NB4 (cell line): ENCODE measurements around the gene USH2A.

ENCODE experiments used
- TF ChIP-seq, protein P1 (sequence below): IDR thresholded peaks from one replicate; pipeline ENCODE4 v1.5.1; 2012; ENCODE audit warnings: low read depth, low read length
- TF ChIP-seq, protein P2 (sequence below): IDR thresholded peaks from 2 replicates; pipeline ENCODE4 v1.6.1; 2011; ENCODE audit warnings: low read depth, low read length

DNA sequence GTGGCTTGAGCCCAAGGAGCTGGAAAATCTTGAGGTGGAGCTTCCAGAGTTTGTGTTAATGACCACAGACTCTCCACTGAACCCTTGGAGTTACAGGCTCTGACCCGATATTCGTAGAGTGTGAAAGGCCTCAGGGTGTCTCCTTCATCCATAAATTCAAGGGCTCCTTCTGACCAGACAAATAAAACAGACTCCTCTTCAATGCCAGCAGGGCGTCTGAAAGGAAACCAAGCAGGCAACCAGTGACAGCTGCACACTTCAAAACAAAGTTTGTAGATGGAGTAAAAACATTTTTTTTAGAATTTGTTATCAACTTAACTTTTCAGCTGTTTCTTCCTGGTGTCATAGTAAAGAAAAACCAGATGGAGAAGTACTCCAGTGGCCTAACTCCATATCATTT is 695.1 kb downstream of the USH2A start:
- TF ChIP-seq, protein P1, sequence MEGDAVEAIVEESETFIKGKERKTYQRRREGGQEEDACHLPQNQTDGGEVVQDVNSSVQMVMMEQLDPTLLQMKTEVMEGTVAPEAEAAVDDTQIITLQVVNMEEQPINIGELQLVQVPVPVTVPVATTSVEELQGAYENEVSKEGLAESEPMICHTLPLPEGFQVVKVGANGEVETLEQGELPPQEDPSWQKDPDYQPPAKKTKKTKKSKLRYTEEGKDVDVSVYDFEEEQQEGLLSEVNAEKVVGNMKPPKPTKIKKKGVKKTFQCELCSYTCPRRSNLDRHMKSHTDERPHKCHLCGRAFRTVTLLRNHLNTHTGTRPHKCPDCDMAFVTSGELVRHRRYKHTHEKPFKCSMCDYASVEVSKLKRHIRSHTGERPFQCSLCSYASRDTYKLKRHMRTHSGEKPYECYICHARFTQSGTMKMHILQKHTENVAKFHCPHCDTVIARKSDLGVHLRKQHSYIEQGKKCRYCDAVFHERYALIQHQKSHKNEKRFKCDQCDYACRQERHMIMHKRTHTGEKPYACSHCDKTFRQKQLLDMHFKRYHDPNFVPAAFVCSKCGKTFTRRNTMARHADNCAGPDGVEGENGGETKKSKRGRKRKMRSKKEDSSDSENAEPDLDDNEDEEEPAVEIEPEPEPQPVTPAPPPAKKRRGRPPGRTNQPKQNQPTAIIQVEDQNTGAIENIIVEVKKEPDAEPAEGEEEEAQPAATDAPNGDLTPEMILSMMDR: no peak
- TF ChIP-seq, protein P2, sequence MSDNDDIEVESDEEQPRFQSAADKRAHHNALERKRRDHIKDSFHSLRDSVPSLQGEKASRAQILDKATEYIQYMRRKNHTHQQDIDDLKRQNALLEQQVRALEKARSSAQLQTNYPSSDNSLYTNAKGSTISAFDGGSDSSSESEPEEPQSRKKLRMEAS: no peak
